Measurements from ENCODE around the gene GALNT9. TPM values are rescaled to one million over a fixed set of nuclear protein-coding genes. Genes with fewer than 3 reads are reported as not detected.

The GALNT9 gene
- total RNA-seq, 2 donors from 2014 or later: 0.14 to 1.0 TPM

- peaks cover 5% of the 10 kb centered on the region for H3K27me3 ChIP-seq (replicated peaks; ENCODE audit: insufficient read depth)
- H3K9me3 ChIP-seq: no peaks in the 10 kb centered on the region
- no peak for TF ChIP-seq CTCF (IDR thresholded peaks at IDR 0.05)
- TF ChIP-seq POLR2AphosphoS5 (IDR thresholded peaks at IDR 0.05): no peak
- no peak for TF ChIP-seq POLR2A (IDR thresholded peaks at IDR 0.05)
- H3K27ac ChIP-seq: no peak overlapping the region
- WGBS: 94% methylated on average over 29 of the region's 30 CpGs
- H3K36me3 ChIP-seq: no peaks in the 10 kb centered on the region
- no peak overlapping the region for H3K4me3 ChIP-seq
- no peak for DNase-seq (ENCODE audit: low spot score)
- intact Hi-C loops (cut with DNase I): no loop called here
- no peaks in the 10 kb centered on the region for H3K4me1 ChIP-seq (replicated peaks)
Observed at GRCh38 chr12:132291402-132292175, 37.8 kb downstream of the GALNT9 start.

GRCh38 chr12:132290203-132290540, 39.2 kb downstream of the GALNT9 start:
- 87% methylated on average over 11 of the region's 12 CpGs for WGBS
- Histone ChIP-seq H3K4me3 (no peak overlapping the region), H3K9me3 (no peaks in the 10 kb centered on the region), H3K27ac (no peak overlapping the region), H3K36me3 (no peaks in the 10 kb centered on the region), H3K4me1 (replicated peaks) (no peaks in the 10 kb centered on the region), H3K27me3 (replicated peaks; ENCODE audit: insufficient read depth) (peaks cover 5% of the 10 kb centered on the region)
- intact Hi-C loops (cut with DNase I): no loop called here
- no peak for DNase-seq (ENCODE audit: low spot score)
- no peak for TF ChIP-seq POLR2A (IDR thresholded peaks at IDR 0.05)
- no peak for TF ChIP-seq POLR2AphosphoS5 (IDR thresholded peaks at IDR 0.05)
- no peak for TF ChIP-seq CTCF (IDR thresholded peaks at IDR 0.05)

- TF ChIP-seq POLR2AphosphoS5 (IDR thresholded peaks at IDR 0.05) (peak; percentile 70), POLR2A (IDR thresholded peaks at IDR 0.05) (no peak)
- 56% methylated on average over 19 of the region's 19 CpGs for WGBS
- H3K27ac ChIP-seq: no peak overlapping the region
- no peaks in the 10 kb centered on the region for H3K27me3 ChIP-seq (replicated peaks; ENCODE audit: insufficient read depth)
- H3K4me1 ChIP-seq (replicated peaks): no peaks in the 10 kb centered on the region
- no peaks in the 10 kb centered on the region for H3K36me3 ChIP-seq
- intact Hi-C loops (cut with DNase I): no loop called here
- H3K9me3 ChIP-seq: no peaks in the 10 kb centered on the region
- peak; percentile 59 for DNase-seq (ENCODE audit: low spot score)
- no peak overlapping the region for H3K4me3 ChIP-seq
Observed at GRCh38 chr12:132289356-132290202, 39.8 kb downstream of the GALNT9 start.

- no peaks in the 10 kb centered on the region for H3K27me3 ChIP-seq (replicated peaks; ENCODE audit: insufficient read depth)
- TF ChIP-seq CTCF (IDR thresholded peaks at IDR 0.05): no peak
- TF ChIP-seq POLR2AphosphoS5 (IDR thresholded peaks at IDR 0.05): no peak
- TF ChIP-seq POLR2A (IDR thresholded peaks at IDR 0.05): no peak
- no peaks in the 10 kb centered on the region for H3K9me3 ChIP-seq
- no peak overlapping the region for H3K4me3 ChIP-seq
- no peak for DNase-seq (ENCODE audit: low spot score)
- H3K27ac ChIP-seq: no peak overlapping the region
- 89% methylated on average over 37 of the region's 37 CpGs for WGBS
- intact Hi-C loops (cut with DNase I): no loop called here
- H3K36me3 ChIP-seq: no peaks in the 10 kb centered on the region
- H3K4me1 ChIP-seq (replicated peaks): no peaks in the 10 kb centered on the region
Observed at GRCh38 chr12:132288516-132289215, 40.7 kb downstream of the GALNT9 start.

Data from prostate gland (tissue), 2 donors.